ENCODE results near the gene DHRS4. TPM values are rescaled to one million over a fixed set of nuclear protein-coding genes. Genes with fewer than 3 reads are reported as not detected.

Gene DHRS4
- total and polyA plus RNA-seq, 2 of the 13 experiments (the other 11 are each of a cell fraction or from before 2014, with no cell fraction given): 23.9 to 45.1 TPM

DNA sequence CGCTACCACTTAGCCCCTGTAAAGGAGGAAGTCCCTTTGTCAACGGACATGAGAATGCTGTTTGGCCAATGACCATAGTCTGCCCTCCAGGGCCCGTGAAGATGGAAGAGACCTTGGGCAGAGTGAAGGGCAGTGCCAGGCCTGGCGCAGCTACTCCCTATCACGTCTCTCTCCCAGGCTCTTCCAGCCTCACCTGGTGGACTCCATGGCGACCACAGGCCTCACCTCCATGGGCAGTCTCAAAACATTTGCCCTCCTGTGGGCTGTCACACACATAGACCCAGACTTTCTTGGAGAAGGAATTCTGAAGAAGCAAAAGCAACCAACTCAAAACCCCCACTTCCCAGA, 480 bp upstream of the DHRS4 start (continued):
- TF ChIP-seq, protein P1, sequence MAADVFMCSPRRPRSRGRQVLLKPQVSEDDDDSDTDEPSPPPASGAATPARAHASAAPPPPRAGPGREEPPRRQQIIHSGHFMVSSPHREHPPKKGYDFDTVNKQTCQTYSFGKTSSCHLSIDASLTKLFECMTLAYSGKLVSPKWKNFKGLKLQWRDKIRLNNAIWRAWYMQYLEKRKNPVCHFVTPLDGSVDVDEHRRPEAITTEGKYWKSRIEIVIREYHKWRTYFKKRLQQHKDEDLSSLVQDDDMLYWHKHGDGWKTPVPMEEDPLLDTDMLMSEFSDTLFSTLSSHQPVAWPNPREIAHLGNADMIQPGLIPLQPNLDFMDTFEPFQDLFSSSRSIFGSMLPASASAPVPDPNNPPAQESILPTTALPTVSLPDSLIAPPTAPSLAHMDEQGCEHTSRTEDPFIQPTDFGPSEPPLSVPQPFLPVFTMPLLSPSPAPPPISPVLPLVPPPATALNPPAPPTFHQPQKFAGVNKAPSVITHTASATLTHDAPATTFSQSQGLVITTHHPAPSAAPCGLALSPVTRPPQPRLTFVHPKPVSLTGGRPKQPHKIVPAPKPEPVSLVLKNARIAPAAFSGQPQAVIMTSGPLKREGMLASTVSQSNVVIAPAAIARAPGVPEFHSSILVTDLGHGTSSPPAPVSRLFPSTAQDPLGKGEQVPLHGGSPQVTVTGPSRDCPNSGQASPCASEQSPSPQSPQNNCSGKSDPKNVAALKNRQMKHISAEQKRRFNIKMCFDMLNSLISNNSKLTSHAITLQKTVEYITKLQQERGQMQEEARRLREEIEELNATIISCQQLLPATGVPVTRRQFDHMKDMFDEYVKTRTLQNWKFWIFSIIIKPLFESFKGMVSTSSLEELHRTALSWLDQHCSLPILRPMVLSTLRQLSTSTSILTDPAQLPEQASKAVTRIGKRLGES (CRISPR knock-in tag; IDR thresholded peaks at IDR 0.05; ENCODE audit: borderline replicate concordance): peak; percentile 39; the same call in 1 of the 2 replicates
- TF ChIP-seq ZBTB7A (CRISPR knock-in tag; IDR thresholded peaks at IDR 0.05) (0 out of 2 replicates have a peak, but pooled peaks have one; percentile 2), ADNP (CRISPR knock-in tag; IDR thresholded peaks at IDR 0.05) (0 out of 2 replicates have a peak, but pooled peaks have one; percentile 15), ZNF597 (CRISPR knock-in tag; IDR thresholded peaks at IDR 0.05) (0 out of 2 replicates have a peak, but pooled peaks have one; percentile 71), ZBTB34 (CRISPR knock-in tag; IDR thresholded peaks at IDR 0.05) (0 out of 2 replicates have a peak, but pooled peaks have one; percentile 20), ZNF282 (IDR thresholded peaks at IDR 0.05; ENCODE audit: partially characterized antibody) (peak; percentile 49)
- TF ChIP-seq, protein P2, sequence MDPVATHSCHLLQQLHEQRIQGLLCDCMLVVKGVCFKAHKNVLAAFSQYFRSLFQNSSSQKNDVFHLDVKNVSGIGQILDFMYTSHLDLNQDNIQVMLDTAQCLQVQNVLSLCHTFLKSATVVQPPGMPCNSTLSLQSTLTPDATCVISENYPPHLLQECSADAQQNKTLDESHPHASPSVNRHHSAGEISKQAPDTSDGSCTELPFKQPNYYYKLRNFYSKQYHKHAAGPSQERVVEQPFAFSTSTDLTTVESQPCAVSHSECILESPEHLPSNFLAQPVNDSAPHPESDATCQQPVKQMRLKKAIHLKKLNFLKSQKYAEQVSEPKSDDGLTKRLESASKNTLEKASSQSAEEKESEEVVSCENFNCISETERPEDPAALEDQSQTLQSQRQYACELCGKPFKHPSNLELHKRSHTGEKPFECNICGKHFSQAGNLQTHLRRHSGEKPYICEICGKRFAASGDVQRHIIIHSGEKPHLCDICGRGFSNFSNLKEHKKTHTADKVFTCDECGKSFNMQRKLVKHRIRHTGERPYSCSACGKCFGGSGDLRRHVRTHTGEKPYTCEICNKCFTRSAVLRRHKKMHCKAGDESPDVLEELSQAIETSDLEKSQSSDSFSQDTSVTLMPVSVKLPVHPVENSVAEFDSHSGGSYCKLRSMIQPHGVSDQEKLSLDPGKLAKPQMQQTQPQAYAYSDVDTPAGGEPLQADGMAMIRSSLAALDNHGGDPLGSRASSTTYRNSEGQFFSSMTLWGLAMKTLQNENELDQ (CRISPR knock-in tag; IDR thresholded peaks at IDR 0.05; ENCODE audit: borderline replicate concordance): peak; percentile 10; the same call in 1 of the 2 replicates
